Measurements from ENCODE around the gene PITPNC1.
"Not testable (repeated sequence)": the region's sequence is repeated elsewhere in the genome, so short reads cannot be mapped to it uniquely, and the experiment has no call there.

Gene PITPNC1

GRCh38 chr17:67376737-67377487 lies at the start of gene PITPNC1:
Gene PITPNC1, plus strand, starts transcription at chr17:67377281.
- peak within 1 kb of the TSS; percentile 75 for H3K4me3 ChIP-seq (ENCODE audit: low read depth, low read length)
- TF ChIP-seq CTCF (IDR thresholded peaks at IDR 0.05; ENCODE audit: low read depth, low read length, missing control alignments), result peak; percentile 10
- DNase-seq (ENCODE audit: low read depth), result peak; percentile 55

GRCh38 chr17:67328026-67328425 lies 49.1 kb upstream of the PITPNC1 start:
- no peak overlapping the region for H3K4me3 ChIP-seq (ENCODE audit: low read depth, low read length)
- no peak for TF ChIP-seq CTCF (IDR thresholded peaks at IDR 0.05; ENCODE audit: low read depth, low read length, missing control alignments)
- DNase-seq (ENCODE audit: low read depth), result no peak

- H3K4me3 ChIP-seq (ENCODE audit: low read depth, low read length); DNase-seq (ENCODE audit: low read depth): not testable (repeated sequence)
Observed at GRCh38 chr17:67331381-67332161, 45.5 kb upstream of the PITPNC1 start.

- not testable (repeated sequence) for DNase-seq (ENCODE audit: low read depth); H3K4me3 ChIP-seq (ENCODE audit: low read depth, low read length)
Observed at GRCh38 chr17:67332162-67332508, 44.9 kb upstream of the PITPNC1 start.

GRCh38 chr17:67335245-67335835 lies 41.7 kb upstream of the PITPNC1 start:
- no peak for DNase-seq (ENCODE audit: low read depth)
- H3K4me3 ChIP-seq (ENCODE audit: low read depth, low read length), result no peak overlapping the region
- no peak for TF ChIP-seq CTCF (IDR thresholded peaks at IDR 0.05; ENCODE audit: low read depth, low read length, missing control alignments)

- no peak overlapping the region for H3K4me3 ChIP-seq (ENCODE audit: low read depth, low read length)
- no peak for TF ChIP-seq CTCF (IDR thresholded peaks at IDR 0.05; ENCODE audit: low read depth, low read length, missing control alignments)
- DNase-seq (ENCODE audit: low read depth), result no peak
Observed at GRCh38 chr17:67336859-67337258, 40.2 kb upstream of the PITPNC1 start.

- H3K4me3 ChIP-seq (ENCODE audit: low read depth, low read length); DNase-seq (ENCODE audit: low read depth): not testable (repeated sequence)
Observed at GRCh38 chr17:67338353-67338752, 38.7 kb upstream of the PITPNC1 start.

GRCh38 chr17:67343237-67343636 lies 33.8 kb upstream of the PITPNC1 start:
- TF ChIP-seq CTCF (IDR thresholded peaks at IDR 0.05; ENCODE audit: low read depth, low read length, missing control alignments), result no peak
- no peak overlapping the region for H3K4me3 ChIP-seq (ENCODE audit: low read depth, low read length)
- DNase-seq (ENCODE audit: low read depth), result no peak

Data from GM12864 (cell line).